GM21786 (cell line): Measurements from ENCODE around the gene CRYL1.
A peak's percentile ranks its signal among the peaks of the same experiment; 100 is the strongest.

ENCODE experiments used
- ATAC-seq: cut with Tn5 transposase; IDR thresholded peaks from one replicate; pipeline ENCODE4 v1.9.1; 2021; ENCODE audit not compliant: unreplicated experiment

The CRYL1 gene, protein sequence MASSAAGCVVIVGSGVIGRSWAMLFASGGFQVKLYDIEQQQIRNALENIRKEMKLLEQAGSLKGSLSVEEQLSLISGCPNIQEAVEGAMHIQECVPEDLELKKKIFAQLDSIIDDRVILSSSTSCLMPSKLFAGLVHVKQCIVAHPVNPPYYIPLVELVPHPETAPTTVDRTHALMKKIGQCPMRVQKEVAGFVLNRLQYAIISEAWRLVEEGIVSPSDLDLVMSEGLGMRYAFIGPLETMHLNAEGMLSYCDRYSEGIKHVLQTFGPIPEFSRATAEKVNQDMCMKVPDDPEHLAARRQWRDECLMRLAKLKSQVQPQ

DNA sequence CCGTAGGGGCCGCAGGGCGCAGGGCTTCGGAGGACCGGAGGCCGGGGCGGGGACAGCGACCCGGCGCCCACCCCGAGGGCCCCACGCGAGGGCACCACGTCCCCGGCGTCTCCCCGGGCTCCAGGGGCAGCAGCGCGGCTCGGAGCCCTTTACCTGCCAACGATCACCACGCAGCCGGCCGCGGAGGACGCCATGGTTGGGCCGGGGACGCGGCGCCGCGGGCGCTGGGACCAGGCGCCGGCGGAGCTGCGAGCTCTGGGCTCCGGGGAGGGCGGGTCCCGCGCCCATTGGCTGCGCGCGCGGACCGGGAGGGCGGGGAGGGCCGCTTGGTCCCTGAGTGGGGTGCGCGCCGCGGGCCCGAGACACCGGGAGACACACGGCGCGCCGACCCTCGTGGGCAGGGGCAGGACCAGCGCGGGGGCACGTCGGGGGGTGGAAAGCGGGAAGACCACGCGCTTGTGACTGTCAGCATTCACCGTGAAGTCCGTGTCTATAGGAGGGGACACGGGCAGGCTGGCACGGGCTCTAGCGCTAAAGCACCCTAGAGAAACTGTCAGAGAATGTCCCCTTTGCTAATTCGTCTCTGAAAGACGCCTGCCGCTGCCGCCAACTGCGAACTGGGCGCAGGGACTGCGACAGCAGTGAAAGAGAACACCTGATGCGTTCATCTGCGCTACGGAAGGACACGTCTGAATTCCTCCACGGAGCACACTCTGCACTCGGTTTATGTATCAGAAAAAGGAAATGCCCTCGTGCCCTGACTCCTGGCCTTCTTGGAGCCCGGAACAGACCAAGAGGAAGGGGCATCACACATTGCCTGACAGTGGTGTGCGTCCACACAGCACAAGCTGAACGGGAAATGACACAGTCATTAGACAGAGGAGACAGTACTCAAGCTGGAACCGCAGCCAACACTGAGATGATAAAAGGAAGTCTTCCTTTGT is at the start of gene CRYL1:
TSS of gene CRYL1 (minus strand) at position 257 of the 944 bp plus-strand sequence. CDS start at position 194, 63 bp downstream.
- ATAC-seq = peak; percentile 73

DNA sequence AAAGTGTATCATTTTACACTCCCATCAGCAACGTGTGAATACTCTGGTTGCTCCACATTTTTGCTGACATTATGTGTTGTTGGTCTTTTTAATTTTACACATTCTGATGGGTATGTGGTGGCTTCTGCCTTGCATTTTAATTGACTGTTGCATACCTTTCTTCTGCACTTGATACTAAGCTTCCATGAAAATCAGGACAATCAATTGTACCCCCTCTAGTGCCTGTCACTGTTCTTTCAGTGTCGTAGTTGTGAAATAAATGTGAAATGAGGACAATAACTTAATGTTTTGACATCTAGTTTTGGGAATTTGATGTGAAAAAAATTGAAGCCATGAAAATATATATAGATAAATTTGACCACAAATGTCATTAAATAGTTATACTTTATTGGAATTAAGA is 48.0 kb upstream of the CRYL1 start:
- no peak for ATAC-seq

DNA sequence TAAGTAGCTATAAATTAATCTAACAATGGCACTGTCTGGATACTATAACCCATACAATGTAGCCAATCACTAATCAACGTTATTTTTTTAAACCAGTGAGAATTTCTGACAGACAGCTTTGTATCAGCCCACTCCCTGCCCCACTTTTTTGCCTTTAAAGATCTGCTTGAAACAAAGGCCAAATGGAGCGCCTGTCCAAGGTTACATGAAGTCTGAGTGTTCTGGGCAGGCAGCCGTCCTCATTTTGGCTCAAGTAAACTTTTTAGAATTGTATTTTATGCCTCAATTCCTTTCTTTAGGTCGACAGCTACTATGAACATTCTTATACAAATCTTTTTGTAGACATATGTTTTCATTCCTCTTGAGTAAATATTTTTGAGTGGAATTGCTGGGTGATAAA is 47.5 kb upstream of the CRYL1 start:
- ATAC-seq = no peak

DNA sequence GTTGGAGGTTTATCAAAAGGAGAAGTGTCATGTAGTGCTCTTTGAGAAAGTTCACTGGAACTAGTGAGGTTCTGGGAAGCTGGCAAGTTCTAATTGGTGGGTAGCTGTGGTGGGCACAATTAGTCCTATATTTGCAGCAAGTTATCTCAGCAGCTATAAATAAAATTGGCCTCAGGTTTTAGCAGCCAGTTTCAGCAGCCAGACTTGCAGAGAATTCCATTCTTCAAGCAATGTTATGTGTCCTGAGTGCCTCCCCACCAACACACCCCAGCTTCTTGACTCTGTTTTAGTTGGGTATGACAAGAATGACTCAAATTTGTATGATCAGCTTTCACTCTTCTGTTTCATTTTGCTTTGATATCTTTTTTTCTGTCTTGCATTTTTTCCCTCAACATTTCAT is 46.0 kb upstream of the CRYL1 start:
- ATAC-seq = no peak

DNA sequence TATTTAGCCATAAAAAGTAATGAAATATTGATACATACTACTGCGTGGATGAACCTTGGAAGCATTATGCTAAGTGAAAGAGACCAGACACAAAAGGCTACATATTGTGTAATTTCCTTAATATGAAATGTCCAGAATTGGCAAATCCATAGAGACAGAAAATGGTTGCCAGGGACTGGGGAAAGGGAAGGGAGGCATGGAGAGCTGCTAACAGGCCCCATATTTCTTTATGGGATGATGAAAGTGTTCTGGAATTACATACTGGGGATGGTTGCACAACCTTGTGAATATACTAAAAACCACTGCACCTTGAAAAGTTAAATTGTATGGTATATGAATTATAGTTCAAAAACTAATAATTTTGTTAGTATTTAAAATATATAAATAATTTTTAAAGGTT is 44.9 kb upstream of the CRYL1 start:
- ATAC-seq = no peak

DNA sequence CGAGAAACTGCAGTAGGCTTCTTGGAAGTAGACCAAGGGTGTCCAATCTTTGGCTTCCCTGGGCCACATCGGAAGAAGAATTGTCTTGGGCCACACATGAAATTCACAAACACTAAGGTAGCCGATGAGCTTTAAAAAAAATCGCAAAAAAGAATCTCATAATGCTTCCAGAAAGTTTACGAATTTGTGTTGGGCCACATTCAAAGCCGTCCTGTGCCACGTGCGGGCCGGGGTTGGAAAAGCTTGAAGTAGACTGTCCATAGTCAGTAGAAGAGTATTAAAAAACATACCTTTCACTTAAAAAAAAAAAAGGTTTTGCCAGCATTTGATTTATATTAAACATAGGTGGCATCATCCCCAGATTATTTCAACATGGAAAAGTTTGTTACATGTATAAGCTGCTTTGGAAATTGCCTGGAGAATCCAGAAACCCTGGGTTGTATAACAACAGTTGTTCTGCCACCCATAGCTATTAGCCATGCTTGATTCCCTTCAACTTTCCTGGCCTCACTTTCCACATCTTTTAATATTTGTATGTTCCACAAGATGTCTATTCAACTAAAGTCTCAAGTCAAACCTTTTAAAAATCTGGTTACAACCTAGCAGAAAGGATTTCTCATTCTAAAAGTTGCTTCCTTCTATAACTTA is 42.3 kb upstream of the CRYL1 start:
- no peak for ATAC-seq

- ATAC-seq = peak; percentile 91
Measured at GRCh38 chr13:20566898-20567874, 41.5 kb upstream of the CRYL1 start, which contains the start of gene IFT88. TSS of gene IFT88 (plus strand) at chr13:20567157. CDS start at chr13:20574386, 7,229 bp downstream.

DNA sequence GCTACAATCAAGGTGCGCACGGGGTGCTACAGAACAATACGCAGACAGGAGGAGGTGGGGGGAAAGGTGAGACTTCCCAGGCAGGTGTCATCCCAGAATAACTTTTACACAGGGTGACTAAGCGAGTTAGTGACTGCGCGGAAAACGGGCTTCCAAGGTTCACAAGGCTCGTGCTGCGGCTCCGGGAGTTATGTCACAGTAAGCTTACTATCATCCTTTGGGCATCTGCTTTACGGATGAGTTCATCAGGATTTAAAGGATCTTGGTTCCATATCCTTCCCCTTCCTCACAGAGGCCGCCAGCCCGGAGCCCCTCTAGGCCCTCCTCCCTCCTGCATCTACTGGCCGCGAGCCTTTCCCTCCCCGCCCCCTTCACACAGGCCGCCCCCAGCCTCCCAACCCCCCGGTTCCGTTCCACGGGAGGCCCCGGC is 40.8 kb upstream of the CRYL1 start:
- ATAC-seq = no peak

- no peak for ATAC-seq
Measured at GRCh38 chr13:20565115-20565736, 39.6 kb upstream of the CRYL1 start.

DNA sequence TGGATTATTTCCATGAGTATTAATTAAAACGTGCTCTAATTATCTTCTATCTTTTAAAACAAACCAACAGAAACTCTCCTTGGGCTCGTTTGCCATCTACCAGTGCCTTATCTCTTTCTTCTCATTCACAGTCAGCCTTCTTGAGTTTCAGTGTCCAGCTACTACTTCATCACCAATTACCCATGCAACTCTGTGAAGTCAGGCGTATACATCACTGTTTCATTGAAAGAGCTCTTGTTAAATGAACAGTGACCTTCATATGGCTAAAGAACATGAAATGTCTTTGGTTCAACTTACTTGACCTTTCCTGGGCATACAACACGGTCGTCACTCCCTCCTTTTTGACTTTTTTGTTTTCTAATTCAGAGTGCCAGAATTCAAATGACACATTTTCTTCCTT is 36.1 kb upstream of the CRYL1 start:
- no peak for ATAC-seq

- no peak for ATAC-seq
Measured at GRCh38 chr13:20559659-20560356, 34.2 kb upstream of the CRYL1 start.

DNA sequence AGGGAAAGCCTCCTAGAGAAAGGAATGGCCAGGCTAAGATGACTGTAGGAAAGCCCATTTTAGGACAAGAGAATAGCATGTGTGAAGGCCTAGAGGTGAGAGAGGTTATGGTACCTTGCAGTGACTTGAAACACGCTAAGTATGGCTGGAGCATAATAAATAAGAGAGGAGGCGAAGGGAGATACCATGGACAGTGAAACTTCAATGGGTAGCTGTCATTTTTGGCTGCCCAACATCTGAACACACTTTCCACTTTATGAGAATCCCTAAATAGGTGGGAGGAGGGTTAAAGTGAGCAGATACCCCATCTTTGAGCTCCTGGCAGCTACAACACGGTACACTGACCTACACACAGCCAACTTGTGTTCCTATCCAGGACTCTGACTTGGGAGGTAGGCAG is 33.3 kb upstream of the CRYL1 start:
- ATAC-seq = no peak

GRCh38 chr13:20553311-20553710 is 27.7 kb upstream of the CRYL1 start:
- ATAC-seq = no peak

DNA sequence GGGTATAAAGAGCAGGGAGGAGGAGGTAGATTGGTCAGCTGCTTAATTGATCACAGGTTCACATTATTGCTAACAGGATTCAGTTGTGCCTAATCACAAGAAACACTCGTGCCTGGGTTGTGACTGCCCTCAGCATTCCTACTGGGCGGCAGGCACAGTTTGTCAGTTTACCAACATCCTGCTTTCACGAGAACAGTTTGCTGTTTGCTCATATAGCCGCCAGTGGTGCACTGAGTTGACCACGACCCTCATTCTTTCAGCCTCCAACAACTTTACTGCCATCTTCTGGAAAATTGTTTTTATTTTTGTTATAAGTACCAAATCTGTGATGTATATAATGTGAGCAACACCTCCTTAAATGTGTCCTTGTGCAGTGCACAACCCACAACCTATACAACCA is 25.1 kb upstream of the CRYL1 start:
- ATAC-seq = no peak

GRCh38 chr13:20547479-20547908 is 21.8 kb upstream of the CRYL1 start:
- ATAC-seq = no peak

GRCh38 chr13:20546556-20546955 is 20.9 kb upstream of the CRYL1 start:
- no peak for ATAC-seq

- no peak for ATAC-seq
Measured at GRCh38 chr13:20544201-20544923, 18.7 kb upstream of the CRYL1 start.

DNA sequence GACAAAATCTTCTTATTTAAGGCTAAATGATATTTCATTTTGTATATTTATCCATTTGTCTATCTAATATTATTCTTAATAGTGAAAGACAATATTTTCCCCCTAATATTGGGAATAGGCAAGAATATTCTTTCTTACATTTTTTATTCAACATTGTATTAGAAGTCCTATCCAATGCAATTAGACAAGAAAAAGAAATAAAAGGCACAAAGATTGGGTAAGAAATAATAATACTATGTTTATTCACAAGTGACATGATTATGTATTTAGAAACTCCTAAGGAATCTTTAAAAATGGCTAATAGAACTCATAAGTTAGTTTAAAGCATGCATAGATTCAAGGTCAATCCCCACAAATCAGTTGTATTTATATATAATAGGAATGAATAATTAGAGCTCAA is 11.3 kb upstream of the CRYL1 start:
- ATAC-seq = no peak
